K562 (cell line): ENCODE data around the gene OR52E4. TPM values are rescaled to one million over a fixed set of nuclear protein-coding genes. Genes with fewer than 3 reads are reported as not detected.

Experiments
- ATAC-seq: fragments of 200-7000 bp; cut with Tn5 transposase; 3 replicates; pipeline ENCODE4 v1.9.1; 2020; ENCODE audit warnings: moderate library complexity
- BruUV-seq: library from RNA; stranded (reverse); fragments of 400-500 nt; replicated peaks from 2 replicates; lab custom pipeline; 2021; lab: Mats Ljungman, UMichigan
- CTCF ChIA-PET: fragments of 300-600 bp; formaldehyde crosslinking; extraction: SDS; loops from one replicate; lab custom pipeline; 2021; ENCODE audit warnings: low intra/inter-chr PET ratio; lab: Yijun Ruan, JAX
- POLR2A ChIA-PET: fragments of 300-600, 350-650 bp; sonication (Branson Sonifier 250); formaldehyde crosslinking; extraction: SDS; loops from one replicate; lab custom pipeline; 2021; ENCODE audit warnings: antibody characterized with exemption, inconsistent platforms; lab: Yijun Ruan, JAX
- DNase-seq, 4 experiments: peaks; one replicate each; pipeline versions ENCODE4 v3.0.0 to v3.0.0-alpha.2; 2011 to 2018; ENCODE audit warnings: low spot score in 3 of 4, mixed read lengths in 3 of 4; ENCODE audit errors: extremely low read depth in 1 of 4
- FAIRE-seq: peaks from 2 replicates; lab custom pipeline; 2011; peaks lifted over from hg19 to GRCh38; lab: Jason Lieb, UNC
- H2AFZ ChIP-seq: 2 replicates; pipeline ENCODE4 v1.6.0; 2011; ENCODE audit warnings: low read depth, low read length, control low read depth, inconsistent platforms
- H3K27ac ChIP-seq: fragments of 200-600 bp; 3 replicates; pipeline ENCODE4 v1.8.0; 2011; ENCODE audit warnings: low read depth, mild to moderate bottlenecking, control low read depth, inconsistent platforms, low read length, moderate library complexity, mixed read lengths; ENCODE audit errors: extremely low read depth
- H3K27me3 ChIP-seq, 2 experiments: fragments of 300-600 bp in 1 of 2; 2 replicates in 1 of 2; 3 replicates in 1 of 2; pipeline versions ENCODE4 v1.6.0 to v1.8.0; 2011; ENCODE audit warnings: inconsistent platforms in 2 of 2, low read length in 2 of 2, mild to moderate bottlenecking in 1 of 2, mixed read lengths in 1 of 2, moderate library complexity in 1 of 2; ENCODE audit not compliant: control insufficient read depth in 2 of 2, insufficient read depth in 2 of 2
- H3K36me3 ChIP-seq: fragments of 300-600 bp; 3 replicates; pipeline ENCODE4 v1.8.0; 2011; ENCODE audit warnings: mild to moderate bottlenecking, low read length, inconsistent platforms; ENCODE audit not compliant: control insufficient read depth, insufficient read depth
- H3K4me1 ChIP-seq, 2 experiments: fragments of 200-600 bp in 1 of 2; replicated peaks in 1 of 2; 2 replicates in 1 of 2; 3 replicates in 1 of 2; pipeline versions ENCODE4 v1.5.1 to v1.8.0; 2011; ENCODE audit warnings: inconsistent platforms in 2 of 2, low read length in 2 of 2, mild to moderate bottlenecking in 1 of 2, mixed read lengths in 1 of 2, moderate library complexity in 1 of 2; ENCODE audit not compliant: control insufficient read depth in 2 of 2, insufficient read depth in 2 of 2
- H3K4me2 ChIP-seq: 2 replicates; pipeline ENCODE4 v1.6.1; 2011; ENCODE audit warnings: low read length, control low read depth, inconsistent platforms, mixed read lengths; ENCODE audit not compliant: insufficient read depth
- H3K4me3 ChIP-seq: fragments of 200-600 bp; sonication (generic), shearing (Covaris generic); 2 replicates; pipeline ENCODE4 v1.5.1; 2016; ENCODE audit warnings: control low read depth, inconsistent platforms
- H3K79me2 ChIP-seq: fragments of 200-600 bp; 3 replicates; pipeline ENCODE4 v1.8.0; 2011; ENCODE audit warnings: low read length, inconsistent platforms; ENCODE audit not compliant: control insufficient read depth, insufficient read depth
- H3K9ac ChIP-seq, 2 experiments: 2 replicates each; pipeline versions ENCODE4 v1.6.0 to v1.6.1; 2011; ENCODE audit warnings: low read depth in 2 of 2, low read length in 2 of 2, control low read depth in 1 of 2, inconsistent platforms in 1 of 2, mild to moderate bottlenecking in 1 of 2, mixed read lengths in 1 of 2; ENCODE audit not compliant: insufficient read depth in 1 of 2
- H3K9me1 ChIP-seq: one replicate; pipeline ENCODE4 v1.6.0; 2011; ENCODE audit warnings: inconsistent platforms, mild to moderate bottlenecking, low read length, moderate library complexity; ENCODE audit not compliant: control insufficient read depth, insufficient read depth
- H3K9me3 ChIP-seq: replicated peaks from 2 replicates; pipeline ENCODE4 v1.5.1; 2011; ENCODE audit warnings: low read depth, low read length, inconsistent platforms; ENCODE audit not compliant: control insufficient read depth, insufficient read depth
- H4K20me1 ChIP-seq: replicated peaks from 2 replicates; pipeline ENCODE4 v1.6.1; 2011; ENCODE audit warnings: low read length, inconsistent platforms, mixed read lengths; ENCODE audit not compliant: control insufficient read depth, insufficient read depth
- CREBBP ChIP-seq: IDR thresholded peaks from one replicate; pipeline ENCODE4 v1.6.1; 2012; ENCODE audit warnings: low read depth, mild to moderate bottlenecking, control low read depth, inconsistent platforms, low read length
- ELF1 ChIP-seq: fragments of 200-800 bp; sonication (Bioruptor generic); IDR thresholded peaks from 2 replicates; pipeline ENCODE4 v1.6.1; 2016; ENCODE audit warnings: missing genetic modification characterization, missing compliant biosample characterization
- ERF ChIP-seq: fragments of 450-650 bp; formaldehyde crosslinking; IDR thresholded peaks from 2 replicates; pipeline ENCODE4 v1.4.0; 2020; ENCODE audit warnings: mild to moderate bottlenecking, mixed read lengths
- POLR2B ChIP-seq: fragments of 450-650 bp; IDR thresholded peaks from 2 replicates; pipeline ENCODE4 v1.6.1; 2018; ENCODE audit warnings: low read depth; ENCODE audit not compliant: partially characterized antibody
- ZNF23 ChIP-seq: fragments of 250-450 bp; sonication (Bioruptor Pico); IDR thresholded peaks from 2 replicates; pipeline ENCODE4 v1.4.0; 2020; ENCODE audit warnings: mild to moderate bottlenecking
- ZNF232 ChIP-seq: sonication (generic); formaldehyde crosslinking; IDR thresholded peaks from 2 replicates; pipeline ENCODE4 v1.8.0; 2022; ENCODE audit warnings: mild to moderate bottlenecking, missing genetic modification reagents
- ZNF717 ChIP-seq: fragments of 250-450 bp; sonication (Bioruptor Pico); IDR thresholded peaks from 2 replicates; pipeline ENCODE4 v1.5.0; 2021
- whole genome bisulfite sequencing: fragments of 100-300 bp; shearing (Covaris generic); methylation state at CpG from one replicate; pipeline ENCODE4 v1.1.6; 2016; ENCODE audit warnings: low coverage, mixed read lengths; ENCODE audit not compliant: insufficient coverage; ENCODE audit errors: missing lambda C conversion rate; 5-methylcytosine and 5-hydroxymethylcytosine counted together
- in situ Hi-C: fragments of 300-500 bp; cut with MboI; formaldehyde crosslinking; loops from 4 replicates; pipeline ENCODE4 v1.15.0; 2018; ENCODE audit warnings: inconsistent platforms, mixed read lengths
- intact Hi-C: fragments of 100-400 bp; cut with micrococcal nuclease; formaldehyde crosslinking; loops from 2 replicates; pipeline ENCODE4 v1.14.2; 2022
- polyA plus RNA-seq, 8 experiments: library from polyadenylated mRNA; depleted of rRNA in 4 of 8; stranded (reverse) in 5 of 8; unstranded in 3 of 8; fragments of >200 nt; fragmentation: Nextera tagmentation in 2 of 8; fragmentation: Illumina TruSeq in 1 of 8; extraction: Ambion mirVana in 2 of 8; extraction: Trizol in 1 of 8; gene quantifications; 2 replicates each; pipeline versions ENCODE4 v1.2.1 to v1.2.3, GENCODE V29; 2011 to 2014; ENCODE audit warnings: inconsistent platforms in 1 of 8, missing spikeins in 1 of 8
- total RNA-seq, 7 experiments: library from RNA; depleted of rRNA in 6 of 7; stranded (reverse); fragments of >200 nt in 6 of 7; fragmentation: Illumina TruSeq in 2 of 7; extraction: Trizol in 2 of 7; gene quantifications; 2 replicates each; pipeline versions ENCODE4 v1.2.1 to v1.2.3, GENCODE V29; 2011 to 2021; ENCODE audit warnings: low replicate concordance in 1 of 7
- TF ChIP-seq, protein P1 (sequence below): sonication (generic); formaldehyde crosslinking; IDR thresholded peaks from 2 replicates; pipeline ENCODE4 v1.8.1; 2022; ENCODE audit warnings: missing genetic modification reagents
- TF ChIP-seq, protein P2 (sequence below): fragments of 450-650 bp; IDR thresholded peaks from 2 replicates; pipeline ENCODE4 v1.6.1; 2016; ENCODE audit warnings: low read depth
- TF ChIP-seq, protein P3 (sequence below): fragments of 450-650 bp; formaldehyde crosslinking; IDR thresholded peaks from 2 replicates; pipeline ENCODE4 v1.4.0; 2020; ENCODE audit warnings: mild to moderate bottlenecking, moderate library complexity
- TF ChIP-seq, protein P4 (sequence below): IDR thresholded peaks from 2 replicates; pipeline ENCODE4 v1.6.1; 2014; ENCODE audit warnings: antibody characterized with exemption

The OR52E4 gene
- total and polyA plus RNA-seq, 9 of the 15 experiments (the other 6 are each of a cell fraction or from before 2014, with no cell fraction given): not detected

DNA sequence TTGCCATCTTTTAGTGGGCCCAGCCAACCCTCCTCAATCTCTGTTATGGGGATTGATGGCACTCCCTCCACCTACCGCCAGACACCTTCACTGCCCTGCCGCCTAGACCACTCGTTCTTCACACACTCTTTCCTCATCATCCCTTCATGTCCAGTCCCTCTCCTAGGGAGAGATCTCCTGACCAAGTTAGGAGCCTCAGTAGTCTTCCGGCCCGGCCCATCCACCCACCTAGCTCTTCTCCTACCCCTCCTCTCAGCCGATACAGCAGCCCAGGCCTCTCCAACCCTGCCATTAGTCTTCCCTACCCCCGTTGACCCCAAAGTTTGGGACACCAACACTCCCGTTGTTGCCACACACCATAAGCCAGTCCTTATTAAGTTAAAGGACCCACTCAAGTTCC lies 50.6 kb downstream of the OR52E4 start:
- no peak overlapping the region for H3K4me3 ChIP-seq
- no peaks in the 10 kb centered on the region; the same call in 1 of the 2 replicates for H3K9me3 ChIP-seq
- H3K27me3 ChIP-seq: peaks cover 26 to 48% of the 10 kb centered on the region in 2 experiments; a peak in 4 of 5 replicates
- no peak overlapping the region for H3K27ac ChIP-seq
- 26% methylated on average over 7 of the region's 8 CpGs for WGBS
- H3K4me2 ChIP-seq: no peak overlapping the region
- ChIA-PET CTCF (no interaction called here), POLR2A (interaction anchor here (0.6 kb wide), 1 partner anchor 1300 kb away, joined by 3 read pairs; no protein-coding TSS in a partner anchor)
- H4K20me1 ChIP-seq: no peaks in the 10 kb centered on the region
- in situ Hi-C loops: no loop called here
- no peaks in the 10 kb centered on the region; the same call in 2 of the 3 replicates for H3K79me2 ChIP-seq
- FAIRE-seq (no peak), ATAC-seq (no peak), DNase-seq (no peak)
- no peak overlapping the region for H3K9ac ChIP-seq
- H3K4me1 ChIP-seq: peaks cover 0 to 4% of the 10 kb centered on the region in 2 experiments; a peak in 2 of 5 replicates
- intact Hi-C loops: no loop called here
- no TSS peak for BruUV-seq
- no peaks in the 10 kb centered on the region for H3K36me3 ChIP-seq
- no peaks in the 10 kb centered on the region for H3K9me1 ChIP-seq
- no peak overlapping the region for H2AFZ ChIP-seq
- TF ChIP-seq CREBBP (no peak), POLR2B (no peak), ERF (CRISPR knock-in tag) (no peak), ZNF232 (no peak), ZNF23 (CRISPR knock-in tag) (no peak), ZNF717 (no peak), ELF1 (tag) (no peak)
- TF ChIP-seq, protein P1, sequence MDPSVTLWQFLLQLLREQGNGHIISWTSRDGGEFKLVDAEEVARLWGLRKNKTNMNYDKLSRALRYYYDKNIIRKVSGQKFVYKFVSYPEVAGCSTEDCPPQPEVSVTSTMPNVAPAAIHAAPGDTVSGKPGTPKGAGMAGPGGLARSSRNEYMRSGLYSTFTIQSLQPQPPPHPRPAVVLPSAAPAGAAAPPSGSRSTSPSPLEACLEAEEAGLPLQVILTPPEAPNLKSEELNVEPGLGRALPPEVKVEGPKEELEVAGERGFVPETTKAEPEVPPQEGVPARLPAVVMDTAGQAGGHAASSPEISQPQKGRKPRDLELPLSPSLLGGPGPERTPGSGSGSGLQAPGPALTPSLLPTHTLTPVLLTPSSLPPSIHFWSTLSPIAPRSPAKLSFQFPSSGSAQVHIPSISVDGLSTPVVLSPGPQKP (CRISPR knock-in tag): no peak
- TF ChIP-seq, protein P2, sequence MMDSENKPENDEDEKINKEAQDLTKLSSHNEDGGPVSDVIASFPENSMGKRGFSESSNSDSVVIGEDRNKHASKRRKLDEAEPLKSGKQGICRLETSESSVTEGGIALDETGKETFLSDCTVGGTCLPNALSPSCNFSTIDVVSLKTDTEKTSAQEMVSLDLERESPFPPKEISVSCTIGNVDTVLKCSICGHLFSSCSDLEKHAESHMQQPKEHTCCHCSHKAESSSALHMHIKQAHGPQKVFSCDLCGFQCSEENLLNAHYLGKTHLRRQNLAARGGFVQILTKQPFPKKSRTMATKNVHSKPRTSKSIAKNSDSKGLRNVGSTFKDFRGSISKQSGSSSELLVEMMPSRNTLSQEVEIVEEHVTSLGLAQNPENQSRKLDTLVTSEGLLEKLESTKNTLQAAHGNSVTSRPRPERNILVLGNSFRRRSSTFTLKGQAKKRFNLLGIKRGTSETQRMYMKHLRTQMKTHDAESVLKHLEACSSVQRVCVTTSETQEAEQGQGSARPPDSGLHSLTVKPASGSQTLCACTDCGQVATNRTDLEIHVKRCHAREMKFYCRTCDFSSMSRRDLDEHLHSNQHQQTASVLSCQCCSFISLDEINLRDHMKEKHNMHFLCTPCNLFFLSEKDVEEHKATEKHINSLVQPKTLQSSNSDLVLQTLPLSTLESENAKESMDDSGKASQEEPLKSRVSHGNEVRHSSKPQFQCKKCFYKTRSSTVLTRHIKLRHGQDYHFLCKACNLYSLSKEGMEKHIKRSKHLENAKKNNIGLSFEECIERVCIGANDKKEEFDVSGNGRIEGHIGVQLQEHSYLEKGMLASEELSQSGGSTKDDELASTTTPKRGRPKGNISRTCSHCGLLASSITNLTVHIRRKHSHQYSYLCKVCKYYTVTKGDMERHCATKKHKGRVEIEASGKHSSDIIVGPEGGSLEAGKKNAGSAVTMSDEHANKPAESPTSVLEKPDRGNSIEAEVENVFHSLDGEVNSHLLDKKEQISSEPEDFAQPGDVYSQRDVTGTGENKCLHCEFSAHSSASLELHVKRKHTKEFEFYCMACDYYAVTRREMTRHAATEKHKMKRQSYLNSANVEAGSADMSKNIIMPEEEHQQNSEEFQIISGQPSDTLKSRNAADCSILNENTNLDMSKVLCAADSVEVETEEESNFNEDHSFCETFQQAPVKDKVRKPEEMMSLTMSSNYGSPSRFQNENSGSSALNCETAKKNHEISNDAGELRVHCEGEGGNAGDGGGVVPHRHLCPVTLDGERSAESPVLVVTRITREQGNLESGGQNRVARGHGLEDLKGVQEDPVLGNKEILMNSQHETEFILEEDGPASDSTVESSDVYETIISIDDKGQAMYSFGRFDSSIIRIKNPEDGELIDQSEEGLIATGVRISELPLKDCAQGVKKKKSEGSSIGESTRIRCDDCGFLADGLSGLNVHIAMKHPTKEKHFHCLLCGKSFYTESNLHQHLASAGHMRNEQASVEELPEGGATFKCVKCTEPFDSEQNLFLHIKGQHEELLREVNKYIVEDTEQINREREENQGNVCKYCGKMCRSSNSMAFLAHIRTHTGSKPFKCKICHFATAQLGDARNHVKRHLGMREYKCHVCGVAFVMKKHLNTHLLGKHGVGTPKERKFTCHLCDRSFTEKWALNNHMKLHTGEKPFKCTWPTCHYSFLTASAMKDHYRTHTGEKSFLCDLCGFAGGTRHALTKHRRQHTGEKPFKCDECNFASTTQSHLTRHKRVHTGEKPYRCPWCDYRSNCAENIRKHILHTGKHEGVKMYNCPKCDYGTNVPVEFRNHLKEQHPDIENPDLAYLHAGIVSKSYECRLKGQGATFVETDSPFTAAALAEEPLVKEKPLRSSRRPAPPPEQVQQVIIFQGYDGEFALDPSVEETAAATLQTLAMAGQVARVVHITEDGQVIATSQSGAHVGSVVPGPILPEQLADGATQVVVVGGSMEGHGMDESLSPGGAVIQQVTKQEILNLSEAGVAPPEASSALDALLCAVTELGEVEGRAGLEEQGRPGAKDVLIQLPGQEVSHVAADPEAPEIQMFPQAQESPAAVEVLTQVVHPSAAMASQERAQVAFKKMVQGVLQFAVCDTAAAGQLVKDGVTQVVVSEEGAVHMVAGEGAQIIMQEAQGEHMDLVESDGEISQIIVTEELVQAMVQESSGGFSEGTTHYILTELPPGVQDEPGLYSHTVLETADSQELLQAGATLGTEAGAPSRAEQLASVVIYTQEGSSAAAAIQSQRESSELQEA: no peak
- TF ChIP-seq, protein P3, sequence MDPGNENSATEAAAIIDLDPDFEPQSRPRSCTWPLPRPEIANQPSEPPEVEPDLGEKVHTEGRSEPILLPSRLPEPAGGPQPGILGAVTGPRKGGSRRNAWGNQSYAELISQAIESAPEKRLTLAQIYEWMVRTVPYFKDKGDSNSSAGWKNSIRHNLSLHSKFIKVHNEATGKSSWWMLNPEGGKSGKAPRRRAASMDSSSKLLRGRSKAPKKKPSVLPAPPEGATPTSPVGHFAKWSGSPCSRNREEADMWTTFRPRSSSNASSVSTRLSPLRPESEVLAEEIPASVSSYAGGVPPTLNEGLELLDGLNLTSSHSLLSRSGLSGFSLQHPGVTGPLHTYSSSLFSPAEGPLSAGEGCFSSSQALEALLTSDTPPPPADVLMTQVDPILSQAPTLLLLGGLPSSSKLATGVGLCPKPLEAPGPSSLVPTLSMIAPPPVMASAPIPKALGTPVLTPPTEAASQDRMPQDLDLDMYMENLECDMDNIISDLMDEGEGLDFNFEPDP (CRISPR knock-in tag): no peak
- TF ChIP-seq, protein P4, sequence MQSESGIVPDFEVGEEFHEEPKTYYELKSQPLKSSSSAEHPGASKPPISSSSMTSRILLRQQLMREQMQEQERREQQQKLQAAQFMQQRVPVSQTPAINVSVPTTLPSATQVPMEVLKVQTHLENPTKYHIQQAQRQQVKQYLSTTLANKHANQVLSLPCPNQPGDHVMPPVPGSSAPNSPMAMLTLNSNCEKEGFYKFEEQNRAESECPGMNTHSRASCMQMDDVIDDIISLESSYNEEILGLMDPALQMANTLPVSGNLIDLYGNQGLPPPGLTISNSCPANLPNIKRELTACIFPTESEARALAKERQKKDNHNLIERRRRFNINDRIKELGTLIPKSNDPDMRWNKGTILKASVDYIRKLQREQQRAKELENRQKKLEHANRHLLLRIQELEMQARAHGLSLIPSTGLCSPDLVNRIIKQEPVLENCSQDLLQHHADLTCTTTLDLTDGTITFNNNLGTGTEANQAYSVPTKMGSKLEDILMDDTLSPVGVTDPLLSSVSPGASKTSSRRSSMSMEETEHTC: no peak
